GM18507 (cell line): ENCODE measurements around the gene KCNJ18.
"Not testable (repeated sequence)": the region's sequence is repeated elsewhere in the genome, so short reads cannot be mapped to it uniquely, and the experiment has no call there.

Experiments used
- DNase-seq: peaks from one replicate; pipeline ENCODE4 v3.0.0; 2011; ENCODE audit warnings: low read depth; ENCODE audit not compliant: insufficient read length; ENCODE audit errors: extremely low spot score
- FAIRE-seq: peaks from 2 replicates; lab custom pipeline; 2011; peaks lifted over from hg19 to GRCh38; lab: Jason Lieb, UNC

The KCNJ18 gene

DNA sequence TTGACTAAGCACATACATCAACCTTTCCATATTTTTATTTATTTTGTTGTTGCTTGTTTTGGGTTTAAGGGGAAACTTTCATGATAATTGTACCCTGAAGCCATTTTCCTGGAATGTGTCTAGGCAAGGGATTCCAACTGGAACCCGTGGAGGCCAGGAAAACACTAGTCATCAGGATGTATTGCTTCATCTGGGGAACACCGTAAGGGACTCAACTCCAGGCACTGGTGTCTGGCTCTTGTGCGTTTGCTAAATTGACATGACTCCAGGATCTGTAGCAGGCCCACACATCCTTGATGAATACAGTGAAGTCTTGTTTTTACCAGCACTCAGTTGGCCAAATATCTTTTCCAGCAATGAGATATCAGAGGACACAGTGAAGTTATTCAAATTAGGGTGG is 21.3 kb downstream of the KCNJ18 start:
- not testable (repeated sequence) for FAIRE-seq

GRCh38 chr17:21714676-21715075 is 22.4 kb downstream of the KCNJ18 start:
- not testable (repeated sequence) for DNase-seq, FAIRE-seq

More for the DNA sequence above, 21.3 kb downstream of the KCNJ18 start:
- DNase-seq: not testable (repeated sequence)

GRCh38 chr17:21715877-21716276 is 23.6 kb downstream of the KCNJ18 start:
- not testable (repeated sequence) for FAIRE-seq, DNase-seq

GRCh38 chr17:21718971-21719370 is 26.6 kb downstream of the KCNJ18 start:
- not testable (repeated sequence) for FAIRE-seq, DNase-seq

- not testable (repeated sequence) for DNase-seq, FAIRE-seq
Observed at GRCh38 chr17:21719511-21720226, 27.3 kb downstream of the KCNJ18 start.

DNA sequence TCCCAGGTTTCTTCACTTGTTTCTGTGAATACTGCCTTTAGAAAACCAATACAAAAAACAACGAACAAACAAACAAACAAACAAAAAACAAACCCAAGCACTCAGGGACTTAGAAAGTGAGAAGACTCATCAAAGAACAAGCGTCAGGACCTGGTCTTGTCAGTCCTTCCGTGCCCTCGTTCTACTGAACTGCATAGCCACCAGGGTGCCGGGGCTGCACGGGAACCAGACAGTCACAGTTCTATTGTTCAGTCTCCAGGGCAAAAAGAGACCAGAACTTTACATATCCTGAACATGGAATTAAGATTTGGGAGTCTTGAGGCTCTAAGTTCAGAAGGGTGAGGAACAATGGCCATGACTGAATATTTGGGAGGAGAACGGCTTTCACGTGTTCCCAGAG is 28.2 kb downstream of the KCNJ18 start:
- DNase-seq, FAIRE-seq: not testable (repeated sequence)

DNA sequence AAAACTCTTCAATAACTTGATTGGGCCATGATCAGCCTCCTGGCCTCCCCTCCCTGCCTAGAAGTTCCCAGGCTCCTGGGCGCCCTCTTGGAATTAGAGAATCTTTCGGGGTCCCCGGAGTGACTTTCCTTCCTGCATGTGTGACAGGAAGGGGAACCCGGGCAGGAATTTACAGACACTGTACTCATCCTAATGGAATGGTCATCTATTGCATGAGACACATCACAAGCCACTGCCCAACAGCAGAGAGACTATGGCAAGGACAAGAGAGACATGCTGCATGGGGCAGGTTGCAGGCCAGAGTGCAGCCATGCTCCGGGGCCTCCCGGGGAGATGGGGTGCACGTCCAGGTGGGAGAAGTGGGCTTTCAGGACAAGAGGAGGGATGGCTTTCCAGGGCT is 29.9 kb downstream of the KCNJ18 start:
- DNase-seq, FAIRE-seq: not testable (repeated sequence)

DNA sequence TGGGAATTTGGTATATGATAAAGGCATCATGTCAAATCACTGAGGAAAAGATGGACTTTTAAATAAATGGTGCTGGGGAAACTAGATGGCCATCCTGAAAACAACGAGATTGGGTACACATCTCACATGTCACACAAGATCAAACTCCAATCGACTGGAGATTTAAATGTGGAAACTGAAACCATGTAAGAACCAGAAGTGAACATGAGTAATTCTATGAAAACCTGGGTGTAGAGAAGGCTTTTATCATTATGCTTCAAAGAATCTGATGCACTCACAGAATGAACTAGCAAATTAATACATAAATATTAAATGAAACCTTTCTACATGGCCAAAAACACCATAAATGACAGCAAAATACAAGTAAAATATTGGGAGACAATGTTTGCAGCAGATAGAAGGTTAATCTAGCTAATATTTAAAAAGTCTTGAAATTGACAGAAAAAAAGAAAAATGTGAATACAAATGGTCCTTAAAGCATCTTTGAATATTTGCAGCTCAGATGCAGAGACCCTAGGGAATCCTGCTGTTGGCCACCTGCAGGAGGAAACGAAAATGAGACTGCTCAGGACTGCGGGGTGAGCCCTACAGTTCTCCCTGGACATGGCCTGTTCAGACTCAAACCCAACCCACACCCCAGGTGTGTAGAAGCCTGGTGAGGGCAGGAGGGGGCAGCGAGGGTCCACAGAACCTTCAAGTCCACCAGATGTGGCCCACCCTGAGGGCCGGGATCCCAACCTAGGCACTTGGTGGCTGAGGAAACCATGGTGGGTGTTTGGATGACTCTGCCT is 32.1 kb downstream of the KCNJ18 start:
- not testable (repeated sequence) for FAIRE-seq, DNase-seq

- DNase-seq, FAIRE-seq: not testable (repeated sequence)
Observed at GRCh38 chr17:21731076-21731475, 38.8 kb downstream of the KCNJ18 start.

DNA sequence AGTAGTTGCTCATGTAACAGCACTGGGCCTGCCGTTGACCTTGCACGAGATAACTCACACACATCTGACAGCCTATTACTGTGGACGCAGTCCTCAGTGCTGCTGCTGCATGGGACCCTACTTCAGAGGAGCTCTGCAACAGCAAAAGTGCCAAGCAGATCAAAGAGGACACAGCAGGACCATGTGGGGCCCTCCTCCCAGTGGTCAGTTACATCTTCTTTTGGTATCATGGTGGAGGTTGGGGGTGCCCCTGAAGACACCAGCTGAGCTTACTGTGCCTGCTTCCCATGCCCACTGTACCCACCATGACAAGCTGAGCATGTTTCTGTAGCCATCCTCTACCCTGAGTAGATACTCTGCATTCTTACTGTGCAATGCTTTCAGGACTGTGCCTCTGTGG is 41.6 kb downstream of the KCNJ18 start:
- not testable (repeated sequence) for FAIRE-seq, DNase-seq

GRCh38 chr17:21735814-21736213 is 43.5 kb downstream of the KCNJ18 start:
- FAIRE-seq, DNase-seq: not testable (repeated sequence)

GRCh38 chr17:21737015-21737580 is 44.8 kb downstream of the KCNJ18 start:
- FAIRE-seq, DNase-seq: not testable (repeated sequence)

GRCh38 chr17:21738241-21738640 is 45.9 kb downstream of the KCNJ18 start:
- DNase-seq, FAIRE-seq: not testable (repeated sequence)

DNA sequence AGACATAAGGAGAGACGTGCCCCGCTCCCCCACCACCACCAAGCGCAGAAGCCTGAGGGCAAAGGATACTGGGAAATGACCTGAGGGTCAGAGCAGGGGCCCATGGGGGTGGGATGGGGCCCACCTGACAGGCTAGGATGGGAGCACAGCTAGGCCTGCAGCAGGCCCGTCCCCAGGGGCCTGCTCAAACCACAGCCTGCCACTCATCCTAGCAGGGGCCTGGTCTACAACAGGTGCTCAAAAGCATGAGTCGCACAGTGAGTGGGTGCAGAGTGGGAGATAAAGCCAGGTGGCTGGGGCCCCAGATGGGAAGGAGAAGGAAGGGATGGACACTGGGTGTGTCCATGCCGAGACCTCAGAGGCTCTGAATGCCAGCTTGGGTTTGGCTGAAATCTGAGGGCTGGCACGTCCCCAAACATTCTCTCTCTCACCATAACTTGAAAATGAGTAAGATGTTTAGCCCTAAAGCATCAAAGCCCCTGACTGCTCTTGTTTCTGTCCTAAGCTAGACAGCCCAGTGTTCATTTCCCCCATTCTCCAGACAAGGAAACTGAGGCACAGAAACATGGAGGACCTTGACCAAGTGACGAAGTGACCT is 46.7 kb downstream of the KCNJ18 start:
- FAIRE-seq, DNase-seq: not testable (repeated sequence)

- DNase-seq, FAIRE-seq: not testable (repeated sequence)
Observed at GRCh38 chr17:21739485-21739884, 47.2 kb downstream of the KCNJ18 start.

GRCh38 chr17:21740836-21741235 is 48.5 kb downstream of the KCNJ18 start:
- not testable (repeated sequence) for FAIRE-seq, DNase-seq

DNA sequence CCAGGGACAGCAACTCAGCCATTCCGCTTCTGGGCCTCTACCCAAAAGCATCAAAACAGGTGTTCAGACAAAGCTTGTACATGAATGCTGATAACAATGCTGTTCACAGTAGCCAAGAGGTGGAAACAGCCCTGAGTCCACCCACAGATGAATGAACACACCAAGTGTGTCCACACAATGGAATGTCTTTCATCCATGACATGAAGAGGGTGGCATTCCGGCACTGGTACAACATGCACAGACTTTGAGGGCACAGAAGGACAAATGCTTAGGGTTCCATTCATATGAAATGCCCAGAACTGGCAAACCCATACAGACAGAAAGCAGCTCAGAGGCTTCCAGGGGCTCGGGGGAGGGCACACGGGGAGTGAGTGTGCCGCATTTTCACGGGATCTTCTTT is 49.2 kb downstream of the KCNJ18 start:
- not testable (repeated sequence) for DNase-seq, FAIRE-seq

GRCh38 chr17:21742326-21742725 is 50.0 kb downstream of the KCNJ18 start:
- FAIRE-seq (no peak), DNase-seq (no peak)

DNA sequence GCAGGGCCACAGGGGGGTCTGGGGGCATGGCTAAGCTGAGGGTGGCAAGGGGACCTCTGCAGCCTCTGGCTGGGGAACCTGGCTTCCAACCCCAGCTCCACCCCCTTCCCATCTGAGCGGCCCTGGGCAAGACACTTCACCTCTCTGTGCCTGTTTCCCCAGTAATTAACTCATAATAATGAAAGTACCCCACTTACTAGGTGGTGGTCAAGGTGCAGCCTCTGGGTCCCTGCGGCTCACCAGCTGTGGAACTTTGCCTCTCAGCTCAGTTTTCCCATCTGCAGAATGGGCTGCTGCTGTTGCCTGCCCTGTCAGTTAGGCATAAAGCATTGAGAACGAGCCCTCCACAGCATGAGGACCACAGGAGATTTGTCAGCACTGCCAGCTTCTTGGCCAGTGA is 51.8 kb downstream of the KCNJ18 start:
- not testable (repeated sequence) for FAIRE-seq, DNase-seq
